IMR-90 (cell line): ENCODE data around the gene COLEC12. TPM values are rescaled to one million over a fixed set of nuclear protein-coding genes. Genes with fewer than 3 reads are reported as not detected.

Source experiments
- ATAC-seq: fragments of 200-7000 bp; cut with Tn5 transposase; 2 replicates; pipeline ENCODE4 v1.9.1; 2020; ENCODE audit warnings: low read depth, mild to moderate bottlenecking, moderate library complexity
- BruUV-seq: library from RNA; stranded (reverse); fragments of 400-500 nt; replicated peaks from 2 replicates; lab custom pipeline; 2021; lab: Mats Ljungman, UMichigan
- CTCF ChIA-PET: fragments of 300-600 bp; formaldehyde crosslinking; extraction: SDS; loops from one replicate; lab custom pipeline; 2021; ENCODE audit warnings: antibody characterized with exemption; lab: Yijun Ruan, JAX
- POLR2A ChIA-PET: fragments of 300-600 bp; sonication (Branson Sonifier 250); formaldehyde crosslinking; loops from one replicate; lab custom pipeline; 2022; ENCODE audit warnings: antibody characterized with exemption; ENCODE audit not compliant: unreplicated experiment; lab: Charles Lee
- DNase-seq: peaks from one replicate; pipeline ENCODE4 v3.0.0; 2013
- H2AFZ ChIP-seq: replicated peaks from 2 replicates; pipeline ENCODE3; 2013; ENCODE audit warnings: low read length, mild to moderate bottlenecking; ENCODE audit not compliant: poor library complexity
- H2AK5ac ChIP-seq: 2 replicates; pipeline ENCODE4 v1.6.1; 2013; ENCODE audit warnings: low read depth, low read length, inconsistent platforms
- H2AK9ac ChIP-seq: replicated peaks from 2 replicates; pipeline ENCODE3; 2013; ENCODE audit warnings: mild to moderate bottlenecking, low read depth, low read length, moderate library complexity; ENCODE audit not compliant: poor library complexity
- H2BK120ac ChIP-seq: 2 replicates; pipeline ENCODE4 v1.6.1; 2013; ENCODE audit warnings: low read depth, low read length, inconsistent platforms
- H2BK15ac ChIP-seq: 3 replicates; pipeline ENCODE4 v1.6.1; 2013; ENCODE audit warnings: low read depth, low read length, inconsistent platforms
- H2BK20ac ChIP-seq: 2 replicates; pipeline ENCODE4 v1.6.1; 2013; ENCODE audit warnings: low read depth, mild to moderate bottlenecking, inconsistent platforms, low read length, moderate library complexity
- H2BK5ac ChIP-seq: 2 replicates; pipeline ENCODE4 v1.6.1; 2013; ENCODE audit warnings: mild to moderate bottlenecking, low read depth, low read length, inconsistent platforms; ENCODE audit not compliant: poor library complexity, severe bottlenecking
- H3K14ac ChIP-seq: replicated peaks from 2 replicates; pipeline ENCODE4 v1.6.1; 2013; ENCODE audit warnings: low read depth, low read length, inconsistent platforms
- H3K18ac ChIP-seq: 2 replicates; pipeline ENCODE4 v1.6.1; 2013; ENCODE audit warnings: low read depth, low read length, control low read depth
- H3K23ac ChIP-seq: 2 replicates; pipeline ENCODE4 v1.6.1; 2013; ENCODE audit warnings: low read depth, low read length, inconsistent platforms
- H3K27ac ChIP-seq: 2 replicates; pipeline ENCODE4 v1.5.1; 2013; ENCODE audit warnings: mild to moderate bottlenecking, control low read depth, low read length; ENCODE audit not compliant: insufficient read depth
- H3K27me3 ChIP-seq: 2 replicates; pipeline ENCODE4 v1.6.1; 2013; ENCODE audit warnings: low read length; ENCODE audit not compliant: control insufficient read depth, insufficient read depth
- H3K36me3 ChIP-seq: 2 replicates; pipeline ENCODE4 v1.6.1; 2013; ENCODE audit warnings: low read length, mixed read lengths; ENCODE audit not compliant: control insufficient read depth, insufficient read depth
- H3K4ac ChIP-seq: 2 replicates; pipeline ENCODE4 v1.6.1; 2013; ENCODE audit warnings: low read depth, low read length, inconsistent platforms
- H3K4me1 ChIP-seq: 2 replicates; pipeline ENCODE4 v1.6.1; 2013; ENCODE audit warnings: low read length, mixed read lengths; ENCODE audit not compliant: control insufficient read depth, insufficient read depth
- H3K4me2 ChIP-seq: 2 replicates; pipeline ENCODE4 v1.6.1; 2013; ENCODE audit warnings: low read depth, mild to moderate bottlenecking, control low read depth, low read length, moderate library complexity
- H3K4me3 ChIP-seq: 2 replicates; pipeline ENCODE4 v1.5.1; 2013; ENCODE audit warnings: low read depth, mild to moderate bottlenecking, control low read depth, low read length, moderate library complexity; ENCODE audit not compliant: insufficient read depth
- H3K56ac ChIP-seq: 2 replicates; pipeline ENCODE4 v1.6.1; 2013; ENCODE audit warnings: low read length, inconsistent platforms; ENCODE audit not compliant: insufficient read depth; ENCODE audit errors: extremely low read depth
- H3K79me1 ChIP-seq, 2 experiments: 2 replicates each; pipeline ENCODE4 v1.6.1; 2013; ENCODE audit warnings: low read length in 2 of 2, inconsistent platforms in 1 of 2, low read depth in 1 of 2
- H3K9ac ChIP-seq: 2 replicates; pipeline ENCODE4 v1.6.1; 2013; ENCODE audit warnings: low read depth, low read length, control low read depth
- H3K9me1 ChIP-seq: 2 replicates; pipeline ENCODE4 v1.6.1; 2013; ENCODE audit warnings: low read length, inconsistent platforms; ENCODE audit not compliant: insufficient read depth
- H3K9me3 ChIP-seq: 2 replicates; pipeline ENCODE4 v1.6.1; 2013; ENCODE audit warnings: low read length; ENCODE audit not compliant: control insufficient read depth, insufficient read depth
- H4K20me1 ChIP-seq: 2 replicates; pipeline ENCODE4 v1.6.1; 2013; ENCODE audit warnings: low read length, inconsistent platforms; ENCODE audit not compliant: insufficient read depth
- H4K5ac ChIP-seq: 2 replicates; pipeline ENCODE4 v1.6.1; 2013; ENCODE audit warnings: mild to moderate bottlenecking, low read depth, low read length, control low read depth
- H4K8ac ChIP-seq, 2 experiments: 2 replicates each; pipeline ENCODE4 v1.6.1; 2013; ENCODE audit warnings: low read depth in 2 of 2, low read length in 2 of 2, control low read depth in 1 of 2, inconsistent platforms in 1 of 2
- H4K91ac ChIP-seq: 2 replicates; pipeline ENCODE4 v1.6.1; 2013; ENCODE audit warnings: low read depth, low read length, inconsistent platforms; ENCODE audit not compliant: insufficient read depth
- BHLHE40 ChIP-seq: fragments of 150-350 bp; IDR thresholded peaks from 2 replicates; pipeline ENCODE4 v1.6.1; 2016; ENCODE audit warnings: mild to moderate bottlenecking, low read depth, low read length
- CEBPB ChIP-seq: IDR thresholded peaks from 2 replicates; pipeline ENCODE4 v1.6.1; 2012; ENCODE audit warnings: low read depth, low read length, improper control_type of control experiment
- FOS ChIP-seq: fragments of 150-350 bp; IDR thresholded peaks from 2 replicates; pipeline ENCODE4 v1.6.1; 2016; ENCODE audit warnings: low read depth, low read length
- MAZ ChIP-seq: IDR thresholded peaks from 2 replicates; pipeline ENCODE4 v1.6.1; 2012; ENCODE audit warnings: low read depth, mild to moderate bottlenecking, low read length, improper control_type of control experiment, moderate library complexity, borderline replicate concordance
- NFE2L2 ChIP-seq: fragments of 150-350 bp; IDR thresholded peaks from 2 replicates; pipeline ENCODE4 v1.6.1; 2016; ENCODE audit warnings: low read depth, mild to moderate bottlenecking, low read length
- WGBS, 2 experiments: methylation state at CpG; one replicate each; pipeline versions ENCODE4 v1.1.5 to v1.1.7; 2013; ENCODE audit warnings: missing lambda C conversion rate in 2 of 2; ENCODE audit not compliant: insufficient read length in 1 of 2; ENCODE audit errors: extremely low coverage in 2 of 2; 5-methylcytosine and 5-hydroxymethylcytosine counted together
- dilution Hi-C: fragments of 300-500 bp; cut with HindIII; formaldehyde crosslinking; loops from one replicate; pipeline ENCODE4 v1.14.3; 2018; ENCODE audit warnings: low sequenced_read_pairs; ENCODE audit not compliant: unreplicated experiment
- in situ Hi-C: fragments of 300-500 bp; cut with MboI; formaldehyde crosslinking; loops from 3 replicates; pipeline ENCODE4 v1.14.3; 2019; ENCODE audit warnings: low sequenced_read_pairs, inconsistent platforms, mixed read lengths
- intact Hi-C: fragments of 100-400 bp; cut with micrococcal nuclease; formaldehyde crosslinking; loops from 2 replicates; pipeline ENCODE4 v1.10.0; 2022
- polyA plus RNA-seq, 3 experiments: library from polyadenylated mRNA; depleted of rRNA; stranded (reverse); fragments of >200 nt; gene quantifications; 2 replicates each; pipeline ENCODE4 v1.2.3, GENCODE V29; 2012; ENCODE audit warnings: low replicate concordance in 1 of 3
- total RNA-seq: library from RNA; depleted of rRNA; stranded (reverse); fragments of >200 nt; gene quantifications from 2 replicates; pipeline ENCODE4 v1.2.3, GENCODE V29; 2012

Gene COLEC12
- total and polyA plus RNA-seq, 2 of the 4 experiments (the other 2 are of a cell fraction), result 1.0 to 2.3 TPM

DNA sequence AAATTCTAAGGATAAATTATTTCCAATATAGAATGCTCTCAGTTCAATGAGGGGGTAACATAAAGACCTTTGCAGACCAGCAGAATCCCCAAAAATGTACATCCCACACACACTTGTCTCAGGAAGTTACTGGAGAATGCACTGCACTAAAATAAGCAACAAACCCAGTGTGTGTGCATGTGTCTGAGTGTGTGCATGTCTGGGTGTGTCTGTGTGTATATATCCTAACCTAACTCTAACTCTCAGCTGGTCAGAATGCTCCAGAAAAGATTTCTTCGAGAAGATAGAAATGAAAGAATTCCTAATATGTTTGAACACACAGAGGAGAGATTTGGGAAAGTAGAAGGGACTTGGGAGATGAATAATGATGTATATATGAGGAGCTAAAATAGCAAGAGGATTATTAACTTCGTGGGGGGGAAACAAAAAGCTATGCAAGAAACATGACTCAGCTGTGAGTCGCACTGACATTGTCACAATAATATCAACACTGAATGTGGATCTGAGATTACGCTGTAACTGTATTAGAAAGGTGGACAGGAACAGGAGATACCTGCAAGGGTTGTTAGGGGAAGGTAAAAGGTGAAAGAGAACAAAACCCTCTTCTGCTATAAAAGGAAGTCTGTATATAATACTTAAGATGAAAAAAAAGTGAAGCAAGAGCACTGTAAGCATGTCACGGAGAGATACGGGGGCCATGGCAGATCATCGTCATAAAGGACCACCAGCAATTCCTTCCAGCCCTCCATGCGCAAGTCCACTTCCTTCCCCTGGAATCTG is 11.1 kb downstream of the COLEC12 start:
- H2BK15ac ChIP-seq, result peak overlapping the region; percentile 16; the same call in 1 of the 3 replicates
- TF ChIP-seq BHLHE40, result peak; percentile 56
- TF ChIP-seq NFE2L2, result peak; percentile 63
- peak; percentile 77 for TF ChIP-seq CEBPB
- peak; percentile 76 for TF ChIP-seq FOS
- TF ChIP-seq MAZ, result no peak
- peak overlapping the region; percentile 80 for H3K4me2 ChIP-seq
- H2BK120ac ChIP-seq, result peak overlapping the region; percentile 93
- H2AFZ ChIP-seq, result peak overlapping the region; percentile 6
- peak overlapping the region; percentile 27; the same call in 1 of the 2 replicates for H3K27ac ChIP-seq
- no CpG with 5 or more reads among the region's 8 CpGs for WGBS, 2 experiments
- no peaks in the 10 kb centered on the region for H3K27me3 ChIP-seq
- peak overlapping the region; percentile 93 for H2AK5ac ChIP-seq
- H4K5ac ChIP-seq, result peak overlapping the region; percentile 22; the same call in 1 of the 2 replicates
- peak overlapping the region; percentile 89 for H3K4ac ChIP-seq
- dilution Hi-C loops, result no loop called here
- DNase-seq, result peak; percentile 83
- H4K8ac ChIP-seq, result peak overlapping the region in 1 of 2 experiments; percentile 45; a peak in 1 of 4 replicates
- H3K9ac ChIP-seq, result no peak overlapping the region; the same call in 1 of the 2 replicates
- H3K9me1 ChIP-seq, result no peaks in the 10 kb centered on the region
- H2BK20ac ChIP-seq, result peak overlapping the region; percentile 81
- H3K4me1 ChIP-seq, result peaks cover 14% of the 10 kb centered on the region
- H3K9me3 ChIP-seq, result peaks cover 3% of the 10 kb centered on the region; the same call in 1 of the 2 replicates
- in situ Hi-C loops, result no loop called here
- no peak overlapping the region for H3K56ac ChIP-seq
- intact Hi-C loops, result loop anchor here (10.0 kb wide), 1 partner anchor 345 kb away; no protein-coding TSS in a partner anchor
- H2BK5ac ChIP-seq, result peak overlapping the region; percentile 8
- ChIA-PET POLR2A (no interaction called here), CTCF (no interaction called here)
- peak overlapping the region; percentile 80 for H3K18ac ChIP-seq
- no TSS peak for BruUV-seq
- H3K79me1 ChIP-seq, result no peaks in the 10 kb centered on the region
- no peaks in the 10 kb centered on the region for H3K36me3 ChIP-seq
- H4K20me1 ChIP-seq, result no peaks in the 10 kb centered on the region
- ATAC-seq, result peak; percentile 80
- H3K4me3 ChIP-seq, result no peak overlapping the region; the same call in 1 of the 2 replicates
- peak overlapping the region; percentile 54 for H3K14ac ChIP-seq
- peak overlapping the region; percentile 48; the same call in 1 of the 2 replicates for H3K23ac ChIP-seq
- peak overlapping the region; percentile 64 for H4K91ac ChIP-seq
- H2AK9ac ChIP-seq, result no peak overlapping the region
